ENCODE data around the gene GSN. TPM values are rescaled to one million over a fixed set of nuclear protein-coding genes. Genes with fewer than 3 reads are reported as not detected.

The GSN gene
- polyA plus RNA-seq, 3 donors: 67.4 to 187 (median 95.8) TPM

- no peaks in the 10 kb centered on the region for H3K79me2 ChIP-seq (ENCODE audit: insufficient read depth, low read length)
- intact Hi-C loops (cut with micrococcal nuclease): loop anchor here in 1 of 2 donors (5.0 kb wide), 1 partner anchor 34 kb away; no protein-coding TSS in a partner anchor
- TF ChIP-seq CTCF (IDR thresholded peaks at IDR 0.05): no peak
- H3K4me2 ChIP-seq (replicated peaks; ENCODE audit: extremely low read depth, low read length, poor library complexity, severe bottlenecking): no peak overlapping the region
- H3K27me3 ChIP-seq (ENCODE audit: control insufficient read depth in 2 of 2, insufficient read depth in 2 of 2, low read length in 2 of 2): no peaks in the 10 kb centered on the region
- H3K36me3 ChIP-seq (replicated peaks in 1 of 2; ENCODE audit: control insufficient read depth in 1 of 2, insufficient read depth in 2 of 2, low read length in 2 of 2): no peaks in the 10 kb centered on the region
- WGBS (ENCODE audit: insufficient coverage): 100% methylated on average over 1 of the region's 3 CpGs
- H3K9me3 Mint-ChIP-seq: peaks cover 0 to under 1% (median 0%) of the 10 kb centered on the region in 7 donors
- DNase-seq: peak in 1 of 3 donors; percentile 23
- H3K4me1 ChIP-seq (ENCODE audit: control insufficient read depth in 1 of 2, insufficient read depth in 2 of 2, low read length in 2 of 2): peaks cover 28 to 34% of the 10 kb centered on the region in 2 donors
- H3K4me3 ChIP-seq (replicated peaks in 1 of 3; ENCODE audit: low read depth in 2 of 3, low read length in 3 of 3): no peak overlapping the region
- peaks cover 36% of the 10 kb centered on the region for H3K4me1 Mint-ChIP-seq
- H3K9me3 ChIP-seq (replicated peaks in 1 of 2; ENCODE audit: control insufficient read depth in 1 of 2, insufficient read depth in 1 of 2, low read length in 2 of 2): no peaks in the 10 kb centered on the region
- peaks cover 0 to 6% of the 10 kb centered on the region in 2 donors for H3K36me3 Mint-ChIP-seq
- no peak overlapping the region for H3K4me3 Mint-ChIP-seq
- H4K20me1 ChIP-seq (ENCODE audit: insufficient read depth, low read length): no peaks in the 10 kb centered on the region
- H3K27ac Mint-ChIP-seq: no peak overlapping the region
- no peak overlapping the region for H2AFZ ChIP-seq (ENCODE audit: insufficient read depth, low read depth, low read length, poor library complexity, severe bottlenecking)
- no peak overlapping the region for H3K9ac ChIP-seq (ENCODE audit: insufficient read depth, low read length, poor library complexity, severe bottlenecking)
- no peak overlapping the region for H3K27ac ChIP-seq (ENCODE audit: low read depth in 1 of 2, low read length in 2 of 2)
- no peaks in the 10 kb centered on the region for H3K27me3 Mint-ChIP-seq (ENCODE audit: low read depth in 3 of 3)
Observed at GRCh38 chr9:121237916-121238315, 30.0 kb upstream of the GSN start.

DNA sequence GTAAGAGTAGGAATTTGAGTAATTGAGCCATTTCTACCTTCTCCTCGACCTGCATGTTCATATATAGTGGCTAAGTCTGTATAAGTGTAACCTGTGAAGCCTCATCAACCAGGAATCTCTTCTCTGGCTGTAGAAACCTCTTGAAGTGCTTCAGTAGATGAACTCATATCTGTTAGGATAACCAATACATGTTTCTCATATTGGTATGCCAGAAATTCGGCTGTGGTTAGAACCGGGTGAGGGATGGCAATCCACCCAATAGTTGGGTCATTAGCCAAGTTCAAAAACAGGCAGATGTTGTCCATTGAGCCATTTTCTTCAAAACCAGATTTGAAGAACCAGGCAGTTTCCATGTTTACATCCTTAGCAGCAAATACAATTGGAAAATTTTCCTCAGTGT lies 28.9 kb upstream of the GSN start:
- Mint-ChIP-seq H3K9me3 (peaks cover 0 to 8% (median 2%) of the 10 kb centered on the region in 7 donors), H3K4me3 (no peak overlapping the region), H3K27me3 (ENCODE audit: low read depth in 3 of 3) (no peaks in the 10 kb centered on the region), H3K27ac (no peak overlapping the region), H3K36me3 (peaks cover 0 to 8% of the 10 kb centered on the region in 2 donors), H3K4me1 (peaks cover 26% of the 10 kb centered on the region)
- Histone ChIP-seq H3K4me2 (replicated peaks; ENCODE audit: extremely low read depth, low read length, poor library complexity, severe bottlenecking) (no peak overlapping the region), H3K9me3 (replicated peaks in 1 of 2; ENCODE audit: control insufficient read depth in 1 of 2, insufficient read depth in 1 of 2, low read length in 2 of 2) (peaks cover 0 to 4% of the 10 kb centered on the region in 2 donors), H3K27ac (ENCODE audit: low read depth in 1 of 2, low read length in 2 of 2) (no peak overlapping the region), H3K27me3 (ENCODE audit: control insufficient read depth in 2 of 2, insufficient read depth in 2 of 2, low read length in 2 of 2) (no peaks in the 10 kb centered on the region), H3K36me3 (replicated peaks in 1 of 2; ENCODE audit: control insufficient read depth in 1 of 2, insufficient read depth in 2 of 2, low read length in 2 of 2) (no peaks in the 10 kb centered on the region), H3K79me2 (ENCODE audit: insufficient read depth, low read length) (no peaks in the 10 kb centered on the region), H3K9ac (ENCODE audit: insufficient read depth, low read length, poor library complexity, severe bottlenecking) (no peak overlapping the region), H2AFZ (ENCODE audit: insufficient read depth, low read depth, low read length, poor library complexity, severe bottlenecking) (no peak overlapping the region), H3K4me1 (ENCODE audit: control insufficient read depth in 1 of 2, insufficient read depth in 2 of 2, low read length in 2 of 2) (peaks cover 19 to 22% of the 10 kb centered on the region in 2 donors), H3K4me3 (replicated peaks in 1 of 3; ENCODE audit: low read depth in 2 of 3, low read length in 3 of 3) (no peak overlapping the region), H4K20me1 (ENCODE audit: insufficient read depth, low read length) (no peaks in the 10 kb centered on the region)
- TF ChIP-seq CTCF (IDR thresholded peaks at IDR 0.05): no peak
- 93% methylated on average over 2 of the region's 3 CpGs for WGBS (ENCODE audit: insufficient coverage)
- intact Hi-C loops (cut with micrococcal nuclease): loop anchor here in 1 of 2 donors (5.0 kb wide), 1 partner anchor 33 kb away; no protein-coding TSS in a partner anchor
- no peak for DNase-seq

All from CD14-positive monocyte (primary cell).